HG03045 (cell line): ENCODE measurements around the gene ACP1.
A peak's percentile ranks its signal among the peaks of the same experiment; 100 is the strongest.

Experiments used
- ATAC-seq: cut with Tn5 transposase; IDR thresholded peaks from one replicate; pipeline ENCODE4 v1.9.1; 2021; ENCODE audit warnings: mild to moderate bottlenecking, moderate library complexity; ENCODE audit not compliant: unreplicated experiment

ACP1 gene

GRCh38 chr2:254241-254640, 10.5 kb upstream of the ACP1 start:
- no peak for ATAC-seq

DNA sequence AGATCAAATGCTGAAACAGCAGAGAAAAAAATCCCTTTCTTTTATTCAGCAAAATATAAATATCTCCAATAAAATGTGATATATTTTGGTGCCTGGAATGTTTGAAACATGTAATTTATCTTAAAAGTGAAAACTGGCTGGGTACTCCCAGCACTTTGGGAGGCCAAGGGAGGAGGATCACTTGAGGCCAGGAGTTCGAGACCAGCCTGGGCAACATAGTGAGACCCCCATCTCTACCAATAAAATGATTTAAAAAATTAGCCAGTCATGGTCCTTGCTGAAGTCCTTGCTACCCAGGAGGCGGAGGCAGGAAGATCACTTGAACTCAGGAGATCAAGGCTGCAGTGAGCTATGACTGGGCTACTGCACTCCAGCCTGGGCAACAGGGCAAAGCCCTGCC, 9.6 kb upstream of the ACP1 start:
- ATAC-seq: no peak

- no peak for ATAC-seq
Measured at GRCh38 chr2:256094-256493, 8.7 kb upstream of the ACP1 start.

DNA sequence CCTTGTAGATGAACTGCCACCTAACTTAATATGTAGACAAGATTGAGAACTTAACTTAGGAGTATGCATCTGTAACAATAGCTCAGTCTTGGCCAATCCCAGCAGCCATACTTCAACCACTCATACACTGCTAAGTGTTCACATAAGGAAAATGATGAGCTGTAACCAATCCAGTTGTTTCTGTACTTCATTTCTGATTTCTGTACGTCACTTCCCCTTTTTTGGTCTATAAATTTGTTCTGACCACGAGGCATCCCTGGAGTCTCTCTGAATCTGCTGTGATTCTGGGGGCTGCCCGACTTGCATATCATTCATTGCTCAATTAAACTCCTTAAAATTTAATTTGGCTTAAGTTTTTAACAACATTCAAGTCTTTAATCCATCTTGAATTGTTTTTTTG, 7.3 kb upstream of the ACP1 start:
- no peak for ATAC-seq

DNA sequence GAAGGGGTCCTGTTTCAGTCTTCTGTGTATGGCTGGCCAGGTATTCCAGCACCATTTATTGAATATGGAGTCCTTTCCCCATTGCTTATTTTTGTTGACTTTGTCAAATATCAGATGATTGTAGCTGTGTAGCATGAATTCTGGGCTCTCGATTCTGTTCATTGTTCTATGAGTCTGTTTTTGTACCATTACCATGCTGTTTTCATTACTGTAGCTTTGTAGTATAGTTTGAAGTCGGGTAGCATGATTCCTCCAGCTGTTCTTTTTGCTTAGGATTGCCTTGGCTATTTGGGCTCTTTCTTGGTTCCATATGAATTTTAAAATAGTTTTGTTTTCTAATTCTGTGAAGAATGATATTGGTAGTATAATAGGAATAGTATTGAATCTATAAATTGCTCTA, 6.9 kb upstream of the ACP1 start:
- no peak for ATAC-seq

DNA sequence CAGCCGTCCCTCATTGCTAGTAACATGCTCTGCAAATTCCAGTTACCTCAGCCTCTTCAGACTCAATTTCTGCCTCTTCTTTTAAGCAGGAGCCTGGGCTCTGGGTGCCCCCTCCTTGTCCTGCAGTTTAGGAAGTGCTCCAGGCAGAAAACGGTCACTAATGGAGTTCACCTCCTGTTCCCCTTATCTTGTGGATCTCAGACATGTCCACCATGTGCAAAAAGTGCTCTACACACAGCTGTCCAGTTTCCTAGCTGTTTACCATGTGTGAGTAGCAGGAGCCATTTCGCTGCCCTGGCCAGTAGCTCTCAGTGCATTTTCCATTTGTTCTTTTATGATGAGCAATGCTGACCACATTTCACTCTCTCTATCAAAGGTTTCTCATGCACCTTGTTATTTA, 5.8 kb upstream of the ACP1 start:
- ATAC-seq: no peak

- ATAC-seq: no peak
Measured at GRCh38 chr2:259789-260331, 4.9 kb upstream of the ACP1 start.

GRCh38 chr2:260507-261161, 4.1 kb upstream of the ACP1 start:
- ATAC-seq: no peak

GRCh38 chr2:262117-262516, 2.6 kb upstream of the ACP1 start:
- no peak for ATAC-seq

- no peak for ATAC-seq
Measured at GRCh38 chr2:263022-263738, 1.6 kb upstream of the ACP1 start.

GRCh38 chr2:263774-264492, 814 bp upstream of the ACP1 start, which contains the start of gene SH3YL1:
TSS of gene SH3YL1 (minus strand) at chr2:264032. CDS start at chr2:263984, 48 bp downstream.
- ATAC-seq: peak; percentile 32

- no peak for ATAC-seq
Measured at GRCh38 chr2:268323-268722, 3.6 kb downstream of the ACP1 start.

DNA sequence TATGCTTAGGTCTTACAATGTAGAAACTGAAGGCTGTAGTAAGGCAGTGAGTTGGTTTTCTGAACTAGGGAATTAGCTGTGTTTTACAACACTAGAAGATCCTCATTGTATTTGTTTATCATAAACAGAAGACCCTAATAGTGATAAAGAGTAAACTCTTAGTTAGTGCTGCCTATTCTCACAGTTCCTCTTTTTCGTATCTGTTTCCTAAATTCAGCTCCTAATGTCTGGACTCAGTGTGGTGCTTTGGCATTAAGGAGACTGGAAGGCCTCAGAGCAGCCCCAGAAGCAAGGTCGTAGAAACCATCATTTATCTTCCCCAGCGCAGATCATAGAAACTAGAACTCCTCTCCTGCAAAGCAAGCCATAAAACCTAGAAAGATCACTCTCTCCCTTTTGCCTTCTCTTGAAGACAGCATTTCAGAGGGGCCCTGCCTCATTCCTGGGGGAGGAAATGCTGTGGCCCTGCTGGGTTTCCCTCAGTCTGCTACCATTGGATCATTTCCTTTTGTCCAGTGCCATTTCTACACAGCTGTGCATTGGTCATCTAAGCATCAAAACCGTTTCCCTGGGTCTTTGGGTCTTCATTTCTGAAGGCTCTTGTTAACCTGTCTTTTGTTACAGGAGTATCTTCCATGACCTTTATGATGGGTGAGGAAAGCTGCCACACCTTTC, 4.7 kb downstream of the ACP1 start:
- no peak for ATAC-seq

DNA sequence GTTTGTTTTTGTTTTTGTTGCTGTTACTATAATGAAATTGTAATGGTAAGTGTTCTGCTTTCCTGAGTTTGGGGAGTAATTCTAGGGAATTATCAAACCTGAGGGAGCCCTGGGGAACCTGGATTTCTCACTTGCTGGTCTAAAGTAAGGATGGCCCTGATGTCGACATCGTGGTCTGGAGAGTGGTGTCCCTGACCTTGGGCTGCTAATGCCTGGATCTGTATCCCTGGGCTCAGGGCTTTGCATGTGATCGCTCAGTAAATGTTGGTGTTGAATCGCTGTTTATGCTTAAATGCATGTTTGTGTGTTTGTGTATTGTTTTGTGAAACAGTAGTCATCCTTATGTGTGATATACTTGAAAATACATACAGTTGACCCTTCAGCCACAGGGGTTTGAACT, 6.1 kb downstream of the ACP1 start:
- no peak for ATAC-seq

DNA sequence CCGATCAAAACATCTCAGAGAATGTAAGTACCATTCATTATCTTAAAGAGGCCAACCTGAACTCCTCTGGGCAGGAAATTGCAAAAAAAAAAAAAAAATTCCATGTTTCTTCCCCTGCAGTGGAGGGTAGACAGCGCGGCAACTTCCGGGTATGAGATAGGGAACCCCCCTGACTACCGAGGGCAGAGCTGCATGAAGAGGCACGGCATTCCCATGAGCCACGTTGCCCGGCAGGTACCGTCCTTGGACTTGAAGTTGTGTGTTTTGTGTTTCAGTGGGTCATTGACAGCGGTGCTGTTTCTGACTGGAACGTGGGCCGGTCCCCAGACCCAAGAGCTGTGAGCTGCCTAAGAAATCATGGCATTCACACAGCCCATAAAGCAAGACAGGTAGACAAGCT, 7.2 kb downstream of the ACP1 start:
- ATAC-seq: no peak

- no peak for ATAC-seq
Measured at GRCh38 chr2:273333-273732, 8.6 kb downstream of the ACP1 start.

DNA sequence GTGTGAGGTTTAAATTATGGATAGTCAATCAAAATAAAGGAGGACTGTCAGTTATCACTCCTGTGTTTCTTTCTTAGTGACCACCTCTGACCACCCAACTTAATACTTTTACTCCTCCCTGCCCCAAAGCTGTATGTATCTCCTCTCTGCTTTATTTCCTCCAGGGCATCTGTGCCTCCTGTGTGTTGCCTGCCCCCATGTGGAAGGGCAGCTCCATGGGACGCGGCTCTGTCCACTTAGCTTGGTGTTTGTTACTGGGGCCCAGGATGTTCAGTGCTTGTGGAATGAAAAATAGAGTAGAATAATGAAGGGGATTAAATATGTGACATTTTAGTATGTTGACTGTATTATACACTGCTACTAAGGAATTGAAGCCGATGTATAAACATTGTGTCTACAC, 9.8 kb downstream of the ACP1 start:
- ATAC-seq: no peak

DNA sequence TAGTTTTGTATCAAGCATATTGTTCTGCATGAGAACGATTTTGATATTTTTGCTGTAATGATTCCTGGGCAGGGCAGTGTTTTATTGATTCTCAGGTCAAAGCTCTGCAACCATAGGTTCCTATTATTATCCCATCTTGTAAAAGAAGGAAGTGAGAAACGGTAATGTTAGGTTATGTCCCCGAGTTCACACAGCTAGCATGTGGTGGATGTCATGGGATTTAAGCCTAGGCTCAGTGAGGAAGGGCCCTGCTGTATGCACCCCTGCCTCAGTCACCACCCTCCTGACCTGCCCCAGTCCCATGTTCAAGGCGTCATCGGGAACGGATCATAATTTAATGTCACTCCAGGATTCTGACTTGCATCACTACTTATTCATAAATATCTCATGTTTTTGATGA, 10.7 kb downstream of the ACP1 start:
- ATAC-seq: peak; percentile 88

GRCh38 chr2:278312-278926, 13.7 kb downstream of the ACP1 start:
- ATAC-seq: no peak

- ATAC-seq: no peak
Measured at GRCh38 chr2:278927-279320, 14.2 kb downstream of the ACP1 start.

- no peak for ATAC-seq
Measured at GRCh38 chr2:279366-279765, 14.6 kb downstream of the ACP1 start.
